Adrenal gland (tissue), 12 donors: ENCODE results near the gene CIZ1. TPM values are rescaled to one million over a fixed set of nuclear protein-coding genes. Genes with fewer than 3 reads are reported as not detected.

Experiments used
- DNase-seq, 7 donors: peaks; one replicate each; pipeline ENCODE4 v3.0.0-alpha.2; 2019 to 2020
- H3K27ac ChIP-seq, 5 donors: fragments of 200-600 bp; sonication (generic) in 4 of 5; 1 replicate in 3 of 5; 2 replicates in 2 of 5; pipeline versions ENCODE4 v1.5.1 to v1.8.0; 2016 to 2020; ENCODE audit warnings: mild to moderate bottlenecking in 1 of 5
- H3K27me3 ChIP-seq: fragments of 200-600 bp; 2 replicates; pipeline ENCODE4 v1.8.0; 2021
- H3K36me3 ChIP-seq, 2 donors: fragments of 200-600 bp; replicated peaks in 1 of 2; 1 replicate in 1 of 2; 2 replicates in 1 of 2; pipeline versions ENCODE4 v1.5.1 to v1.8.0; 2018 to 2022
- H3K4me1 ChIP-seq, 2 donors: fragments of 200-600 bp; replicated peaks in 1 of 2; 1 replicate in 1 of 2; 2 replicates in 1 of 2; pipeline versions ENCODE4 v1.5.1 to v1.8.0; 2018 to 2021
- H3K4me3 ChIP-seq, 4 donors: fragments of 200-600 bp; sonication (generic) in 3 of 4; one replicate each; pipeline ENCODE4 v1.5.1; 2016 to 2018
- H3K9me3 ChIP-seq, 3 donors: fragments of 200-600 bp; sonication (generic) in 1 of 3; replicated peaks in 1 of 3; 1 replicate in 2 of 3; 2 replicates in 1 of 3; pipeline versions ENCODE4 v1.5.1 to v1.8.0; 2016 to 2021
- POLR2A ChIP-seq, 2 donors: fragments of 450-650 bp; IDR thresholded peaks; one replicate each; pipeline ENCODE4 v1.6.1; 2017; ENCODE audit warnings: antibody characterized with exemption in 2 of 2, mild to moderate bottlenecking in 2 of 2, moderate library complexity in 1 of 2
- WGBS, 4 donors: extraction: QIAGEN DNeasy Blood & Tissue Kit in 2 of 4; methylation state at CpG; one replicate each; pipeline versions ENCODE4 v1.1.5 to v1.1.7; 2013 to 2017; 5-methylcytosine and 5-hydroxymethylcytosine counted together
- intact Hi-C, 2 donors: fragments of 100-400 bp; cut with DNase I; formaldehyde crosslinking; loops; one replicate each; pipeline versions ENCODE4 v1.14.1 to v1.15.0; 2022 to 2023
- polyA plus RNA-seq, 3 donors: library from polyadenylated mRNA; stranded (reverse); fragments of 200-250 nt in 2 of 3; fragments of 350-450 nt in 1 of 3; fragmentation: Illumina TruSeq in 1 of 3; extraction: RNeasy Lipid Tissue Mini Kit (QIAGEN cat#74804) in 1 of 3; gene quantifications; one replicate each; pipeline ENCODE4 v1.2.3, GENCODE V29; 2013 to 2014
- total RNA-seq, 9 donors: library from RNA; depleted of rRNA in 4 of 9; stranded (reverse); fragments of >200 nt in 4 of 9; fragments of 120-200 nt in 1 of 9; fragmentation: NEBNext Ultra II Directional in 1 of 9; extraction: Animal tissue kit (Norgen Biotek cat#: 25700) in 1 of 9; gene quantifications; one replicate each; pipeline versions ENCODE4 v1.1.0 to v1.2.4, GENCODE V29; 2013 to 2023
- TF ChIP-seq, protein P1 (sequence below), 6 experiments: fragments of 450-650 bp in 4 of 6; fragments of 200-600 bp in 2 of 6; sonication (generic) in 1 of 6; IDR thresholded peaks; 1 replicate in 5 of 6; 2 replicates in 1 of 6; pipeline versions ENCODE4 v1.5.1 to v1.8.0; 2016 to 2021; ENCODE audit warnings: antibody characterized with exemption in 6 of 6, mild to moderate bottlenecking in 2 of 6, moderate library complexity in 1 of 6
- donor health status: healthy with polysubstance abuse.
- donor health status: Bipolar disorder and iron deficiency.
- donor health status: DM: yes; HTN: yes; CAD: no.
- donor health status: DM: no; HTN: no; CAD: no.
- donor health status: DM: no; HTN: no; CAD: no.
- donor health status: DM: yes; HTN: yes; CAD: no.

CIZ1 gene
- total and polyA plus RNA-seq, 12 donors = 25.3 to 142 (median 80.4) TPM

GRCh38 chr9:128201441-128202369, 10.3 kb upstream of the CIZ1 start:
- no peak for TF ChIP-seq POLR2A (IDR thresholded peaks at IDR 0.05)
- TF ChIP-seq, protein P1, sequence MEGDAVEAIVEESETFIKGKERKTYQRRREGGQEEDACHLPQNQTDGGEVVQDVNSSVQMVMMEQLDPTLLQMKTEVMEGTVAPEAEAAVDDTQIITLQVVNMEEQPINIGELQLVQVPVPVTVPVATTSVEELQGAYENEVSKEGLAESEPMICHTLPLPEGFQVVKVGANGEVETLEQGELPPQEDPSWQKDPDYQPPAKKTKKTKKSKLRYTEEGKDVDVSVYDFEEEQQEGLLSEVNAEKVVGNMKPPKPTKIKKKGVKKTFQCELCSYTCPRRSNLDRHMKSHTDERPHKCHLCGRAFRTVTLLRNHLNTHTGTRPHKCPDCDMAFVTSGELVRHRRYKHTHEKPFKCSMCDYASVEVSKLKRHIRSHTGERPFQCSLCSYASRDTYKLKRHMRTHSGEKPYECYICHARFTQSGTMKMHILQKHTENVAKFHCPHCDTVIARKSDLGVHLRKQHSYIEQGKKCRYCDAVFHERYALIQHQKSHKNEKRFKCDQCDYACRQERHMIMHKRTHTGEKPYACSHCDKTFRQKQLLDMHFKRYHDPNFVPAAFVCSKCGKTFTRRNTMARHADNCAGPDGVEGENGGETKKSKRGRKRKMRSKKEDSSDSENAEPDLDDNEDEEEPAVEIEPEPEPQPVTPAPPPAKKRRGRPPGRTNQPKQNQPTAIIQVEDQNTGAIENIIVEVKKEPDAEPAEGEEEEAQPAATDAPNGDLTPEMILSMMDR (IDR thresholded peaks at IDR 0.05) = no peak
- H3K4me1 ChIP-seq = peaks cover 12 to 16% of the 10 kb centered on the region in 2 donors
- no peak overlapping the region for H3K4me3 ChIP-seq
- DNase-seq = no peak
- H3K27me3 ChIP-seq = no peaks in the 10 kb centered on the region
- no peak overlapping the region for H3K27ac ChIP-seq
- H3K9me3 ChIP-seq = no peaks in the 10 kb centered on the region
- intact Hi-C loops = no loop called here
- H3K36me3 ChIP-seq = no peaks in the 10 kb centered on the region
- 83 to 90% (median 87%) methylated on average over 13 of the region's 13 CpGs for WGBS, 4 donors

GRCh38 chr9:128193469-128194096, 2.2 kb upstream of the CIZ1 start:
- peaks cover 0 to 13% of the 10 kb centered on the region in 2 donors for H3K36me3 ChIP-seq
- intact Hi-C loops = no loop called here
- peaks cover 13 to 20% of the 10 kb centered on the region in 2 donors for H3K4me1 ChIP-seq
- WGBS, 4 donors = 80 to 86% (median 83%) methylated on average over 13 to 14 of the region's 14 CpGs
- no peak for DNase-seq
- no peaks in the 10 kb centered on the region for H3K27me3 ChIP-seq
- no peaks in the 10 kb centered on the region for H3K9me3 ChIP-seq
- no peak overlapping the region for H3K4me3 ChIP-seq
- H3K27ac ChIP-seq = peak overlapping the region in 4 of 5 donors; percentile 59 to 81 (median 72)
- TF ChIP-seq, protein P1 (IDR thresholded peaks at IDR 0.05) = no peak
- no peak for TF ChIP-seq POLR2A (IDR thresholded peaks at IDR 0.05)

- DNase-seq = peak; percentile 79 to 96 (median 94)
- Histone ChIP-seq H3K27ac (peak overlapping the region; percentile 7 to 87 (median 77)), H3K9me3 (no peaks in the 10 kb centered on the region), H3K36me3 (peaks cover 0 to 20% of the 10 kb centered on the region in 2 donors), H3K4me1 (peaks cover 13 to 20% of the 10 kb centered on the region in 2 donors), H3K4me3 (peak overlapping the region in 1 of 4 donors; percentile 93), H3K27me3 (no peaks in the 10 kb centered on the region)
- WGBS, 4 donors = 12 to 56% (median 21%) methylated on average over 14 to 56 of the region's 56 CpGs
- peak in 1 of 2 donors; percentile 81 for TF ChIP-seq POLR2A (IDR thresholded peaks at IDR 0.05)
- TF ChIP-seq, protein P1 (IDR thresholded peaks at IDR 0.05) = peak in 1 of 6 experiments; percentile 38
- intact Hi-C loops = no loop called here
These were observed 1.4 kb upstream of the CIZ1 start for GRCh38 chr9:128192601-128193371.
